Ureter (tissue), 1 donor: Measurements from ENCODE around the gene SCN5A. TPM values are rescaled to one million over a fixed set of nuclear protein-coding genes. Genes with fewer than 3 reads are reported as not detected.

Experiments
- DNase-seq: peaks from one replicate; pipeline ENCODE4 v3.0.0-alpha.2; 2020; ENCODE audit warnings: low spot score
- total RNA-seq: library from RNA; stranded (reverse); gene quantifications from one replicate; pipeline ENCODE4 v1.2.4, GENCODE V29; 2023
- donor health status: DM: yes; HTN: yes; CAD: no.

Gene SCN5A
- total RNA-seq, 1 donor from 2014 or later, result 3.5 TPM

- no peak for DNase-seq
Measured at GRCh38 chr3:38542401-38543298, 106.8 kb downstream of the SCN5A start.

- DNase-seq, result no peak
Measured at GRCh38 chr3:38541806-38542205, 107.7 kb downstream of the SCN5A start.

DNA sequence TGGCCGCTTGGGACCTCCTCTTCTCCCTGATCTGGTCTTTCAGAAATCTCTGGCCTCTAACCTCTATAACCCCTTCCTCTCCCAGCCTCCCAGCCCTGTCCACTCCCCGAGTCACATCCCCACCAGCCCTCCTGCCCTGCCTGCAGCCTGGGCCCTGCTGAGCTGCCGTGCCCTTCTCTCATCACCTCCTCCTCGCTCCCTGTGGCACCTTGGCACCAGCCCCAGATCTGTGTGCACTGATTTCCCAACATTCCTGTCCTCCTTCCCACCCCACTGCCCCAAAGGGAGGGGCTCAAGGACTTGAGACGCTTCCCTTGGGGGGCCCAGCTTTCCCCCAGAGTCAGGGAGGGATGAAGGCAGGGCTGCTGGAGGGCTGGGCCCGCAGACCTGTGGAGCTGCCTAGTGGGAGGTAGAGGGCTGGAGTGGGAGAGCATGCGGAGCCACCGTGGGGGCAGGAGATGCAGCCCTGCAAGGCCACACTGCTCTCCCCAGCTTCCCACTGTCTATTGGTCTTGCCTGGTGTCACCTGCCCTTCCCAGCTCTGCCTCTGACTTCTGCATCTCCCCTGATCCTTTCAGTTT, 110.6 kb downstream of the SCN5A start:
- DNase-seq, result peak; percentile 37

DNA sequence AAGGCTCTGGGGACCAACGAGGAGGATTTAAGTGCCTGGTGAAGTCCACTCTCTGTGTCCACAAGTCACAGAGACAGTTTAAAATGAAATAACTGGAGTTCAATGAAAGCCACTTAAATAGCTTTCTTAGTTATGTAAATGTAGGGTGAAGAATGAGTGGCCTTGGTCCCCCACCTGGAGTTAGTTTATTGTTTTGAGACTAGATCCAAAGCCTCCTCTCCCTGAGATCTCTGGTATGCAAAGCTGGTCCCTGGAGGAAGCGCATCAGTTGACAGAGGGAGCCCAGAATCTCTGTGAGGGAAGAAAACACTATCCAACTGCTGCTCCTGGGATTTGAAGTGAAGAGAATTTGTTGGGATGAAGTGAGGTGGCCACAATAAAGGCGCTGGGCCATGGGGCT, 112.8 kb downstream of the SCN5A start:
- no peak for DNase-seq

DNA sequence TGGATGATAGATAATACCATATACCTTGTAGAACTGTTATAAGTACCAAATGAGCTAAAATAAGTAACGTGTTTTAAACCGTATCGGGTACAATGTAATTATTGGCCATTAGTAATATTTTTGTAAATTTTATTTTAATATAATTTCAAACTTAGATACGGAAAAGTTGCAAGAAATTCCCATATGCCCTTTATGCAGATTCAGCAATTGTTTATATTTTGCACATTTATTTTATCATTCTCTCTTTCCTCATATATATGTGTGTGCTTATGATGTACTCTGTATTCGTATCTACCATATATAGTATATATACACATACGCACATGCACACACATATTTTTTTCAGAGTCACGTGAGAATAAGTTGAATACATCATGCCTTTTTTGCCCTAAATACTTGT, 114.9 kb downstream of the SCN5A start:
- no peak for DNase-seq

DNA sequence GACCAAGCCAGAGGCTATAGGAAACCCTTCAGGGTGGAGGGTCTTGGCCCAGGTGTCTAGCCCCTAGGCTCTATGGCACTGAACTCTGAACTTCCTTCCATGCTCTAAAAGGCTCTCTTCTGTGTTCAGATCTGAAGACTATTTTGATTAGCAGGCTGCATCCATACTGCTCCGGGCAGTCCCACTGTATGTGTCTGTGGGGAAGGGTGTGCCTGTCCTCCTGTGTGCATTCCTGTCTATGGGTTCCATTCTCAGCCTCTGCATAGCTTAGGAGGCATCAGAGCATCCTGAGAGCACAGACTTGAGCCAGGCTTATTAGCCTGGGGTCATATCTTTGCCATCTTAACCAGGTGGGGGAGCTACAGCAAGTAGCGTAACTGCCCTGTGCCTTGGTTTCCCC, 115.3 kb downstream of the SCN5A start:
- no peak for DNase-seq

GRCh38 chr3:38533285-38533976, 116.1 kb downstream of the SCN5A start:
- no peak for DNase-seq

DNA sequence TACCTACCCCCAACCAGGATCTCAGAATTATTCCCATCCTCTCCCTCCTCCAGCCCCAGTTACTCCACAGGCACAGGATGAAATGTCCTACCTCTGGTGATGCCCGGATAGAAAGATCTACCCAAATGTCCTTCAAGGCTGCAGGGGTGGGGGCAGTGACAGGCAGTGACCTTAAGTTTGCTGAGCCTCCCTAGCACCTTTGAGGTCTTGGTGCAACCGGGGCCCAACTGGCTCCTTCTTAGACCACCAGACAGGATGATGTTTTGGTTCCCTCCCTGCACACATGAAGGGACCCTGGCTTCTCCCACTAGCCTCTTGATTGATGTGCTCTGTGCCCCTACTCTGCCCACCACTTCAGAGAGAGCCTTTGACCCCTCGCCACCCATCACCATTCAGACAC, 117.0 kb downstream of the SCN5A start:
- no peak for DNase-seq

DNA sequence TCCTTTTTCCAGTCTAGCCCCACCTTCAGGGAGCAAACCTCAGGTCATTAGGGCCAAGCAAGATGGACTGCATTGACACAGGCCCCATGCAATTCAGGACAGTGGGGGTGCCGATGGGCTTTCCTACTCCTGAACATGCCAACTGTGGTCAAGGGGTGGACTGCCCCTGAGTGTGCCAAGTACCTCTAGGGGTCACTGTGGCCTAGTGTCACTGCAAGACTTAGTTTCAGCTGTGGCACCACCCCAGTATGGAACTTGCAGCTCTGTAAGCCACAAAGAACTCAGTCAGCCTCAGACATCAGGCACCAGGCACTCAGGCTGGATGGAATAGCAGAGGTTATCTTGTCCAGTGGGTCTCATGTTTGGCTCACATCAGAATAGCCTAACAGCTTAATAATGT, 121.0 kb downstream of the SCN5A start:
- DNase-seq, result no peak

DNA sequence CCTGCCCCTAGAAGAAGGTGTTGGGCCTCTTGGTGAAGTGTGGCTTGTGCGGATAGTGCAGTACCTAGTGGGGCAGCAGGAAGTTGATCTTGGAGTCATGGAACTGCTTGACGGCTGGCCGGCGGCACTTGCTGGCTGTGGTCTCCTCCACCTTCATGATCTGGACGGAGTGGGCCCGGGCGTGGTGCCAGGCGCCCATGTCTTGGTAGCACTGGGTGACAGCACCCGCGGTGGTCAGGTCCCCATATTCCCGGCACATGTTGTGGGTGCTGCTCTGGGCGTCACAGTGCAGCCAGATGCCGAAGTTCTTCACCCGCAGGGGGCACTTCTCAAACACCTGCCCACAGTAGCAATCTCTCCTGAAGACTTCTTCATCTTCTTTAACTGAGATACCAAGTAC, 122.7 kb downstream of the SCN5A start:
- DNase-seq, result no peak

GRCh38 chr3:38524141-38524739, 125.2 kb downstream of the SCN5A start:
- DNase-seq, result no peak

- DNase-seq, result no peak
Measured at GRCh38 chr3:38522002-38522401, 127.5 kb downstream of the SCN5A start.

DNA sequence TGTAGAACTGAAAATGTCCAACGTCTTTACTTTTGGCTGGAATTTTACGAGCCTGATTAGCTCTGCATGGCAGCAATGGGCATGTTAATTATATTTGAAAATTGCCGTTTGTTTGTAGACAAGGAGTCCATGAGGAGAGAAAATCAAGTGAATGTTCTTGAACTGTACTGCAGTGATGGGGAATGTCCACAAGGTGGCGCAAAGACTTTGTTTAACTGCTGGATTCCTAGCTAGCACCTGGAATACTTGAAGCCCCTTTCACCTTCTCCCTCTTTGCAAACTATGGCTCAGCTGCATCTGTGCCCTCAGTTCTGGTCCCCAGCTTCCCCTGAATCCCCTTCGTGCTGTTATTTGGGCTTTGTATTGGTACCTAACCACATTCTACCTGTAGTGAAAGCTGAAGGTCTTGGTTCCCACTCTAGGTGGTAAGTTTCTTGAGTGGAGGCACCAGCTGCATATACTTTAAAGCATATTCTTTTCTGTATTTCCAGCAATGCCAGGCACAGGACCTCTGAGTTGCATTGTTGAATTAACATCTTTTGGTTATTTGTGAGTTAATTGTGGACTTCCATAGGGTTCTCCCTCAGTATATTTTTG, 128.0 kb downstream of the SCN5A start:
- peak; percentile 66 for DNase-seq

- DNase-seq, result no peak
Measured at GRCh38 chr3:38519651-38520050, 129.8 kb downstream of the SCN5A start.

DNA sequence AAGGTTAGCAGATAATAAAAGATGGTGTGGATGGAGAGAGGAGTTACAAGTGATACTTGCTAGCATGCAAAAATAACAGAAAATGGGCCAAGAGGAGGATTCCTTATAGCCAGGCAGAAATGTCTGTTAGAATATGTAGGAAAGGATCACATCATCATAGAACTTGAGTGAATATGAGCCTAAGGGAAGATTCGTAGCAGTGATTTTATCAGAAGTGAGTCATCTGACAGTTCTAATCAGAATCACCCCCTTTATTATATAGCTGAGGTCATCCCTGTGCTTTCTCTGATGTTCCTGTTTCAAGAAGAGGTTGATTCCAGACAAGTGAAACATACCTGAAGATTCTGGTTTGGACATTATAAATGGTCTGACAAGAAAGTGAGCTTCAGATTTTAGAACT, 130.5 kb downstream of the SCN5A start:
- DNase-seq, result no peak

GRCh38 chr3:38516669-38517068, 132.8 kb downstream of the SCN5A start:
- no peak for DNase-seq

GRCh38 chr3:38515367-38515766, 134.1 kb downstream of the SCN5A start:
- no peak for DNase-seq

- DNase-seq, result no peak
Measured at GRCh38 chr3:38511546-38511945, 137.9 kb downstream of the SCN5A start.

- no peak for DNase-seq
Measured at GRCh38 chr3:38510631-38511030, 138.9 kb downstream of the SCN5A start.

GRCh38 chr3:38509732-38510131, 139.8 kb downstream of the SCN5A start:
- DNase-seq, result no peak

GRCh38 chr3:38507120-38507519, 142.4 kb downstream of the SCN5A start:
- DNase-seq, result no peak
